NOMO-1 (cell line): ENCODE measurements around the gene LZIC.
"Not testable (repeated sequence)": the region's sequence is repeated elsewhere in the genome, so short reads cannot be mapped to it uniquely, and the experiment has no call there.

Experiments
- DNase-seq, 2 experiments: peaks; one replicate each; lab custom pipeline; 2025; ENCODE audit not compliant: unreplicated experiment in 2 of 2; lab: John Stamatoyannopoulos, UW

Gene LZIC

DNA sequence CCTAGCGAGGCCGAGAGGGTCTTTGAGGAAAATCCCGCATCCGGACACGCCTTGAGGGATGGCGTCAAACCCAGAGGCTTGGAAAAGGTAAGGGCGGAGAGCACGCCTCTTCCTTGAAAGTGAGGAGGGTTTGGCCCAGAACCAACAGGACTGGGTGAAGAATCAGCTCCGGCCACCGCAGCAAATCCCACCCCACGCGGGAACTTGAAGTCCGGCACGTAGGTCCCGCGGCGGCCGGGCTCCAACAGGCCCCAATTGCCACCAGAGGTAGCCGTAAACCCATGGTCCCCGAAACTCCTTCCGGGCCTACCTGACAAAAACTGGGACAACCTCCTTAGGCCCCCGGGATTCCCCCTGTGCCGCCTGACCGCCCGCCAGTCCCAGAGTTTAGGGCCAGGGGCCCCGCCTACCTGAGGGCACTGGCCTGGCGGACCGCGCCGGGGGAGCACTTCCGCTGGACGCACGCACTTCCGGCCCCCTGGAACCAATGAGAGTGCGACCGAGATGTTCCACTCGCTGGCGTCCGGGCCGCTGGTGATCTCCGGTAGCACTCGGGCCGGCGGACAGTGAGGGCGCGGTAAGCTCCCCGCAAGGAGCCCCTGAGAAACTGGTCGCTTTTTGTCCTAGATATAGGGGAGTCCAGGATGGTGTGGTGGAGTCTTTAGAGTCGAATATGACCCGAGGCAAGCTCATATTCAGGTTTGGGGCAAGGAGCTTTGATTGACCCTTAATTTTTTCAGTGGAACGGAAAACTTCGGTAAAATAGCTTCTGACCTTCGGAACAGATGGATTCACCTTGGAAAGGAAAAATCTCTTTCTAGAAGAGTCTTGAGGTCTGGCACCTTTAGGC lies at the start of gene LZIC, which contains the start of gene NMNAT1:
Gene LZIC (minus strand): TSS at position 453 of the 850 bp plus-strand sequence. CDS start 6,772 bp downstream, outside the sequence.
Gene NMNAT1 (plus strand): TSS at position 537 of the 850 bp plus-strand sequence. CDS start 28,599 bp downstream, outside the sequence.
- DNase-seq = peak; percentile 87 to 88

- DNase-seq = no peak
Measured at GRCh38 chr1:9992910-9993309, 49.7 kb upstream of the LZIC start.

DNA sequence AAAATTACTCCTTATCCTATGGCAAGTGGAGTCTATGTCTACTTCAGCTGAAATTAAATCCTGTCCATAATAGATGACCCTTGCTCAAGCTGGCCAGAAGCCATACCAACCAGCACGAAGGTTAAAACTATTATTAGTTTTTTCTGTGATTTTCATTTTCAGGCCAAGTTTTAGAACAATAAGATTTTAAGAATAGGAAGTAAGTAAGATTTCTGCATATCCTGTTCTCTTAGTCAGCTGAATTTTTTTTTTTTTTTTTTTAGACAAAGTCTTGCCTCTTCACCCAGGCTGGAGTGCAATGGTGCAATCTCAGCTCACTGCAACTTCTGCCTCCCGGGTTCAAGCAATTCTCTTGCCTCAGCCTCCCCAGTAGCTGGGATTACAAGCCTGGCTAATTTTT lies 47.8 kb upstream of the LZIC start:
- DNase-seq = peak in 1 of 2 experiments; percentile 58

- no peak for DNase-seq
Measured at GRCh38 chr1:9989773-9990172, 46.6 kb upstream of the LZIC start.

- no peak for DNase-seq
Measured at GRCh38 chr1:9985001-9985400, 41.8 kb upstream of the LZIC start.

DNA sequence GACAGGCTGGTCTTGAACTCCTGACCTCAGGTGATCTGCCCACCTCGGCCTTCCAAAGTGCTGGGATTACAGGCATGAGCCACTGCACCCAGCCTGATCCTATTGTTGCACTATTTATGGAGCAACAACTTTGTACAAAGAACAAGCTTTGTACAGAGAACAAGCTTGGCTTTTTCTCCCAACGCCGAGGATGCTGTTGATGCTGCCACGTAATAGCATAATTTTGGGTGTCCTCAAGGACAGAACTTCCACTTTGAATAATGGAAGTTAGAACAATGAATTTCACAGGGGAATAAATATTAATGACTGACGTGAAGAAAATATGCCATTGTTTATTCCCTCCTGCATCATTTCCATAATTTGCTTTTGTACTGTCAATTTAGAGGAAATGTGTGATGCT lies 41.1 kb upstream of the LZIC start:
- DNase-seq = no peak

- no peak for DNase-seq
Measured at GRCh38 chr1:9960706-9961562, 17.7 kb upstream of the LZIC start.

DNA sequence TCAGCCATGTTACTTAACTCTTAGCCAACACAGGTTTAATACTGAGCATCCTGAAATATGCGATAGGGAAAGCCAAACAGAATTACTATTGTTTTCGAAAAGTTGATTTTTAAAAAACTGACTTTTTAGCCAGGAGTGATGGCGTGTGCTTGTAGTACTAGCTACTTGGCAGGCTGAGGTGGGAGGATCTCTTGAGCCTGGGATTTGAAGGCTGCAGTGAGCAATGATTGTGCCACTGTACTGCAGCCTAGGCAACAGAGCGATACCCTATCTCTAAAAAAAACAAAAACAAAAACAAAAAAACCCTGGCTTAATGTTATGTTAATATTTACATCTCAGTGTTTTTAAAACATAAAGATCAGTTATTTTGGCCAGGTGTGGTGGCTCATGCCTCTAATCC lies 16.8 kb upstream of the LZIC start:
- no peak for DNase-seq

DNA sequence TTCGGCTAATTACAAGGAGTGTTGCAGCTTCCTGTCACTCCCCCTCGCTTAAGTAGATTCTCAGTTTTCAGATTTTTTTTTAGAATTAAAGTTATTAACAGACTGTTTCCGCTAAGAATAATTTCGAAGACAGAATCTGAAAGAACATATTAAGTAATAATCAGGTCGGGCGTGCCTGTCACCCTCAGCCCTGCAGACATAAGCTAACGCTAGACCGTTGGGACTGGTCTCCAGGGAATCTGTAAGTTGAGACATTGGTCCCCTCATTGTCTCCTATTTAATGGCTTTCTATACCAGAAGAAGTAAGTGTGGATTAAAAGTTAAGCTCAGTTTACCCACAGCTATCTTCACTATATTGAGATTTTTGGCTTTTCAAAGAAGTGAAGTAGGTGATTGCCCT lies 14.5 kb upstream of the LZIC start:
- DNase-seq = no peak

- DNase-seq = no peak
Measured at GRCh38 chr1:9946315-9946714, 3.1 kb upstream of the LZIC start.

DNA sequence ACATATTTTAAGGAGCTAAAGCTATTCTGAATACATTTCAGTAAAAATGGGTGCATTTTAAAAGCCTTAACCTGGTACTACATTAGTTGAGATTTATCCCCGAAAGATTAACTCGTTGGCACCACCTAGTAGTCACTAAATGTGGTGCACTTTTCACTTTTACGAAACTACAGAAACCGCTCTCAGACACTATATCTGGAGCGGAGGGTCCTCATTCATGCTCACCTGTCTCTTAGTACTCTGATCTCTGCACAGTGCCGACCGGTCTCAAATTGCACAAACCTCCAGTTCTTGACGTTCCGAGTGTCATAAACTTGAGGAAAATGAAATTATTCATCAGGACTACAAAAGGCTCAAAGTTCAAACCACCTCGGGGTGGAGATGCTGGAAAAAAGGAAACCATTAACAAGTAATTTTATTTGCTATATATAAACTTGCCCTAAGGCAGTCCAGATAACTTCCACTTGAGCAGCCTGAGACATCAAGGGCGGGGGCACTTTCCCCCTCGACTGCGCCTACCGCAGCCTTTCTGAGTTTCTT lies 722 bp downstream of the LZIC start:
- peak; percentile 18 to 79 for DNase-seq

DNA sequence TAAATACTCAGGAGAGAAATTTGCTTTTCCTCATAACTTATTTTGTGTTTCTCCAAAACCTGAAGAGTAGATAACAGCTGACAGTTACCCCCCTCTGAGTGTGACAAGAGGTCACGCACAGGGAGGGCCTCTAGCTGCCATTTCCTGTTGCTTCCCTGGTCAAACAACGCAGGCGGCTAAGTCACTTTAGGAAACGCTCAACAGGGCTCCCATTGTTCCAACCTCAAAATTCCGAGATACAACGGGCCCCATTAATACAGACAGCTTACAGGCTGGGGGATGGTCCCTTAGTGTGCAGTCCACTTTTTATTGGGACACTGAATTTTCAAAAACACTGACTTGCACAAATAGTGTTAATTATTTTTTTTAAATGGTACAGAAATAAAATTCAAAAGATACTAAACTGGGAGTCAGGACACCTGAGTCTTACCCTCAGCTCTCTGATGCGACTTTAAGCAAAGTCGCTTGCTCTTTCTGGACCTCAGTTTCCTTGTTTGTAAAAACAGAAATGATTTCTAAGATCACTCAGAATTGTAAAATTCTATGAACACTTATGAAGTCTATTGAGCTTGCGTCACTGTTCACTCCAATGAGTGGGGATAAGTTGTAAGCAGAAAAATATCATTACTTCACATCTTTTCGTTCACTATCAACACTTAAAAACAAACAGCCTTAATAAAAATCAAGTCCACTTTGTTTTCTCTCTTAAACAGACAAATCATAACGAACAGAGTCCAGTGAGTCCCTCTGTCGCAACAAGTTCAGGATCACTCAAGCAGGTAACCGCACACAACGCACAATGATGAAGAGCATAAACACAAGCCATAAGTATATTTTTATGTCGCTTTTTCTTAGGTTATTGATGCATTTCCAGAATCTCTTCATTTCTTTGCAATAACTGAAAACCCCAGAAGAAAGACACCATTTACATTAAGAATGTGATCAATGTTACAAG lies 13.5 kb downstream of the LZIC start:
- no peak for DNase-seq

DNA sequence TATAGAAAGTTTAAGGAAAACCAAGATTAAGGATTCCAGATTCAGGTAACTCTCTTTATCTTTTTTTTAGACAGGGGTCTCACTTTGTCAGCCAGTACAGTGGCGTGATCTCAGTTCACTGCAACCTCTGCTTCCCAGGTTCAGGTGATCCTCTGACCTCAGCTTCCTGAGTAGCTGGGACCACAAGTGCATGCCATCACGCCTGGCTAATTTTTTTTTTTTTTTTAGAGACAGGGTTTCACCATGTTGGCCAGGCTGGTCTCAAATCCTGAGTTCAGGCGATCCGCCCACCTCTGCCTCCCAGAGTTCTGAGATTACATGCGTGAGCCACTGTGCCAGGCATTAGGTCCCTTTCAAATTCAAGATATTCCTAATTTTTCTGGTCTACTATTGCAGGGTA lies 15.9 kb downstream of the LZIC start:
- DNase-seq = no peak

- DNase-seq = peak in 1 of 2 experiments; percentile 54
Measured at GRCh38 chr1:9922342-9922741, 20.8 kb downstream of the LZIC start.

DNA sequence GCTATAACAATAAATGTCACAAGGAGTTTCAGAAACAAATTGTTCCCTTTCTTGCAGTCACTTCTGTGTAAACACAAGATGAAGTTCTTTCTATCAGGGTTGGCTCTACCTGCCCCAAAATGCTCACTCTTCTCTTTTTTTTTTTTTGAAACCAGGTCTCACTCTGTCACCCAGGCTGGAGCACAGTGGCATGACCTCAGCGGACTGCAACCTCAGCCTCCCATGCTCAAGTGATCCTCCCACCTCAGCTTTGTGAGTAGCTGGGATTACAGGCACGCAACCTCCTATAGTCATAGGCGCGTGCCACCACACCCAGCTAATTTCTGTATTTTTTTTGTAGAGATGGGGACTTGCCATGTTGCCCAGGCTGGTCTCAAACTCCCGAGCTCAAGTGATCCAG lies 22.6 kb downstream of the LZIC start:
- DNase-seq = no peak

DNA sequence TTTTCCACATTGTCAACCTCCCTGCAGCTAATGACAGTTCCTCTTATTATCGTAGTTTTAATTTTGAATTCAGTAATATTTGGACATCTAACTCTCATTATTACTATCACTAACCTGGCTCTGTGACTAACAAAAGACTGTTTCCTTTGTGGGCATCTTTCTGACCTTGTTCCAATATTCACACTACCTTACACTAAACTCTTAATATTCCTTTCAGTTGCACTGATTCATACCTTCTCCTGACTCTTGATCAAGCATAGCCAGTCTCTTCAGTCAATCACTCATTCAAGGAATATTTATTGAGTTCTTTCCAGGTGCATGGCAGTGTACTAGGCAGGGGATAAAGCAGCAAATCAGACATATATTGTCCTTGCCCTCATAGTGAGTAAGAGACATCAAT lies 25.3 kb downstream of the LZIC start:
- no peak for DNase-seq

DNA sequence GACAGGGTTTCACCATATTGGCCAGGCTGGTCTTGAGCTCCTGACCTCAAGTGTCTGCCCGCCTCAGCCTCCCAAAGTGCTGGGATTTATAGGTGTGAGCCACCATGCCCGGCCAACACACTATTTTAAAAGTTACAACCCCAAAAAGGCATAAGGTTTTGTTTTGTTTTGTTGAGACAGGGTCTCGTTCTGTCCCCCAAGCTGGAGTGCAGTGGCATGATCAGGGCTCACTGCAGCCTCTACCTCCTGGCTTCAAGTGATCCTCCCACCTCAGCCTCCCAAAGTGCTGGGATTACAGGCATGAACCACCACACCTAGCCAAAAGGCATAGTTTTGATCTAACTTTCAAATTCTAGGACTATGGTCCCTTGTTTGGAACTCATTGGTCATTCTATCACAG lies 25.7 kb downstream of the LZIC start:
- not testable (repeated sequence) for DNase-seq

- no peak for DNase-seq
Measured at GRCh38 chr1:9916452-9916851, 26.7 kb downstream of the LZIC start.

DNA sequence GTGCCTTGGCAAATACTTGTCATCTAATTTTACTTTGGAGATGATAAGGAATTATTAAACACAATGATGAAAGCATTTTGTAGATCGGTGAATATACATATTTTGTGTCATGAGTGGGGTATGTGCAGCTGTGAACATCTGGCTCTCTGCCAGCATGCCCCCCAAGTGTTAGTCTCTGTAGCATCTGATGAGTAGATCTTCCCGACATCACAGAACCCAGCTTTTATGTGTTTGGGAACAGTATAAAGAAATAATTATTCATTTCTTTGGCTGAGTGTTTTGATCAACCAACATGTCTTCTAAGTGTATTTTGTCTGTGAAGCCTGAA lies 28.6 kb downstream of the LZIC start:
- no peak for DNase-seq

DNA sequence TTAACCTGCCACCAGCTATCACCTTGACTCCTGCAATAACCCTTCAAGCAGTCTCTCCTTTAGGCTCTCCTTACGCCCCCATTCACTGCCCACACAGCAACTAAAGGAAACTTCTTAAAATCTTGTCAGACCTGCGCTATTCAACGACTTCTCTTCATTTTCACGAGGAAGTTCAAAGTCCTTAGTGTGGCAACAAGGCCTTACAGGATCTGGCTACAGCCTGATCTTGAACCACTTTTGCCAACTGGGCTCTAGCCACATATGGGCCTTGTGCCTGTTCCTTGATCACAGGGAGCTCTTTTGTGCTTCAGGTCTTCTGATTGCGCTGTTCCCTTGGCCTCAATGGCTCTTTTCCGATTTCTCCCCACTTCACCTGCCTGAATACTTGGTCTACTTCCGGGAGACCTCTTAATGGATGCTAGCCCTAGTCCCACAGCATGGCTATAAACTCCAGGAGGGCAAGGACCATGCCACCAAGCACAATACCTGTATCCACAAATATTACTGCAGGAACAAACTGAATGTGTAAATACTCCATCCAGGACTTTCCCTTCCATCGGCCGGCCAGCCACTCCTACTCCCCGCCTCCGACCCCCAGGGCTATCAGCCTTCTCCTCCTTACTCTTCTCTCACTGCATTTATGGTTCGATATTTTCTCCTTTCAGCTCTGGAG lies 30.8 kb downstream of the LZIC start:
- peak; percentile 55 to 71 for DNase-seq
